Stomach smooth muscle (tissue), 2 donors: Measurements from ENCODE around the gene CAPN6.

Source experiments
- H3K27ac ChIP-seq: one replicate; pipeline ENCODE4 v1.7.0; 2013; ENCODE audit warnings: mild to moderate bottlenecking, low read length, inconsistent platforms
- H3K27me3 ChIP-seq, 2 donors: one replicate each; pipeline ENCODE4 v1.7.0; 2013; ENCODE audit warnings: low read length in 2 of 2; ENCODE audit not compliant: insufficient read depth in 2 of 2, control insufficient read depth in 1 of 2
- H3K36me3 ChIP-seq, 2 donors: one replicate each; pipeline ENCODE4 v1.7.0; 2013; ENCODE audit warnings: low read length in 2 of 2; ENCODE audit not compliant: control insufficient read depth in 2 of 2, insufficient read depth in 2 of 2
- H3K4me1 ChIP-seq: one replicate; pipeline ENCODE4 v1.7.0; 2013; ENCODE audit warnings: low read length; ENCODE audit not compliant: control insufficient read depth, insufficient read depth
- H3K4me3 ChIP-seq, 2 donors: one replicate each; pipeline ENCODE4 v1.7.0; 2013; ENCODE audit warnings: low read length in 2 of 2
- H3K9ac ChIP-seq, 2 donors: one replicate each; pipeline ENCODE4 v1.7.0; 2013; ENCODE audit warnings: low read length in 2 of 2, mild to moderate bottlenecking in 1 of 2
- H3K9me3 ChIP-seq, 2 donors: one replicate each; pipeline ENCODE4 v1.7.0; 2013; ENCODE audit warnings: low read length in 2 of 2; ENCODE audit not compliant: control insufficient read depth in 2 of 2
- donor health status: healthy.
- donor health status: Pancreatic carcinoma.

Gene CAPN6

GRCh38 chrX:111282139-111282538, 11.9 kb upstream of the CAPN6 start:
- Histone ChIP-seq H3K27me3 (peaks cover 0 to 11% of the 10 kb centered on the region in 2 donors), H3K9me3 (no peaks in the 10 kb centered on the region), H3K4me1 (no peaks in the 10 kb centered on the region), H3K9ac (no peak overlapping the region), H3K36me3 (no peaks in the 10 kb centered on the region), H3K27ac (no peak overlapping the region), H3K4me3 (no peak overlapping the region)

- Histone ChIP-seq H3K9ac (no peak overlapping the region), H3K4me3 (peak overlapping the region in 1 of 2 donors; percentile 16), H3K4me1 (no peaks in the 10 kb centered on the region), H3K27me3 (peaks cover 0 to 18% of the 10 kb centered on the region in 2 donors), H3K27ac (no peak overlapping the region), H3K9me3 (no peaks in the 10 kb centered on the region), H3K36me3 (no peaks in the 10 kb centered on the region)
Measured at GRCh38 chrX:111268506-111268905, 1.8 kb downstream of the CAPN6 start.

DNA sequence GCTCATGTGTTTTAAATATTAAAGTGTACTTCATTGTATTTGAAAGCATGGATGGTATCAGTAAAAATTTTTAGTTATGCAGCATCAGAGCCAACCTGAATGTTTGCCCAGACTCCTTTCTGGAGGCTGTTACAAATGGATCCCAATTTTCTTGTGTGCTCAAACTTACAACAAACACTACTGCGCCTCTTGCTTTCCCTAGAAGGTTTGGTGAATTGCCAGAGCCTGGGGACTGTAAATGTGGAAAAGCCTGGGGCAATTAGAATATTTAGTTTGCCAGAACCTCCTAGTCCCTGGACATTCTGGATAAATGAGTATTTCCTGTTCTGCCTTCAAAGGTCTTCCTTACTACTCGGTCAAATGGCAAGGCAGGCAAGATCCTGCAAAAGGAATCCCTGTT, 4.8 kb downstream of the CAPN6 start:
- Histone ChIP-seq H3K27me3 (peaks cover 0 to 16% of the 10 kb centered on the region in 2 donors), H3K4me1 (no peaks in the 10 kb centered on the region), H3K36me3 (no peaks in the 10 kb centered on the region), H3K27ac (no peak overlapping the region), H3K9me3 (no peaks in the 10 kb centered on the region), H3K9ac (no peak overlapping the region), H3K4me3 (no peak overlapping the region)

DNA sequence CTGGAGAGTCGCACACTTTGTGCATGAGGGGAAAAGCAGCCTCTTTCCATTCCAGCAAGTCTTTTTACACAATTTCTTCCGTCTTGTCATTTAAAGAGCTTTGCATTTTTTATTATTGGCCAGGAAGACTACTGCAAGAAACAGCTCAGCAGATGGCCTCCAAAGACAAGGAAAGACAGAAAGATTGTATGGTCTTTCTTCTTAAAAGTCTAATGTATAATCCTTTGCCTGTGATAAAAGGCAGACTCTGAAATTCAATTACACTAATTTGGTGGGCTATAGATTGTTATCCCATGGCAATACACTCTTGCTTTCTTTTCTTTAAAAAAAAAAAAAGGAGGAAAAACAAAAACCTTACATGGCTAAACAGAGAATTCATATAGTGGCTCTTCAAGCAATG, 5.9 kb downstream of the CAPN6 start:
- H3K9me3 ChIP-seq = no peaks in the 10 kb centered on the region
- no peaks in the 10 kb centered on the region for H3K36me3 ChIP-seq
- peaks cover 0 to 15% of the 10 kb centered on the region in 2 donors for H3K27me3 ChIP-seq
- H3K4me3 ChIP-seq = no peak overlapping the region
- no peak overlapping the region for H3K27ac ChIP-seq
- no peaks in the 10 kb centered on the region for H3K4me1 ChIP-seq
- no peak overlapping the region for H3K9ac ChIP-seq

DNA sequence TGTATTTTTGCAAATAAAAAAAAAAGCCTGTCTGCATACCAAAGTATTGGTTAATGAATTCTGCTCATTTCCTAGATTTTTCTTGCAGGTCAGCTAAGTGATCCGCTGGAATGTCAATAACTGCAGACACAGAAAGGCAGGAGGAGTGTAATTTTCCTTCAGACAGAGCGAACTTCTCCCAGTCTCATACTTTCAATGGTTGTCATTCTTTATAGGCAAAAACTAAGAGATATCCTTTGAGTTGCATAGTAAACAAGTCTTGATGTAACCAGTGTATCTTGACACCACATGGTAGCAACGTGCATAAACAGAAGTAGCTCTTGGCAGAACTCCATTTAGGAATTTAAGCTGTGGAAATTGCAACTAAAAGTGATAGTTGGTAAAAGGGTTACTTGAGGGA, 8.2 kb downstream of the CAPN6 start:
- no peak overlapping the region for H3K4me3 ChIP-seq
- H3K36me3 ChIP-seq = no peaks in the 10 kb centered on the region
- H3K9ac ChIP-seq = no peak overlapping the region
- no peak overlapping the region for H3K27ac ChIP-seq
- no peaks in the 10 kb centered on the region for H3K4me1 ChIP-seq
- peaks cover 0 to 7% of the 10 kb centered on the region in 2 donors for H3K27me3 ChIP-seq
- no peaks in the 10 kb centered on the region for H3K9me3 ChIP-seq

DNA sequence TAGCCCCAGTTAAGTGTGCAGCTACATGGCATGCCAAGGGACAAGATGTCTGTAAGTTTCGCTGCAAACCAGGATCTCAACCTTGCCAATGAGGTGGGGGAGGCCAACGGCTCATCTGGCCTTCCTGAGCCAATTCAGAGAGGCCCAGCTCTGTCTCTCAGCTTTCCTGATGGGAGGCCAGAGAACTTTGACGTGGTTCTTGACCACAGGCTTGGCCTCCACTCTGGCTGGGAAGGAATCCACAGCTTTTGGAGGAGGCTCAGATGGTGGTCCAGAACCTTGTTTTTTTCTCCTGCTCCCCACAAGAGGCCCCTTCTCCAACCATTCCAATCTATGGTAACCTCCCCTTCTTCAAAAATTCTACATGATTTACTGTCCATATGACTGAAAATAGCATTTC, 9.8 kb downstream of the CAPN6 start:
- Histone ChIP-seq H3K9me3 (no peaks in the 10 kb centered on the region), H3K27ac (no peak overlapping the region), H3K4me3 (no peak overlapping the region), H3K36me3 (no peaks in the 10 kb centered on the region), H3K27me3 (peaks cover 0 to 7% of the 10 kb centered on the region in 2 donors), H3K4me1 (no peaks in the 10 kb centered on the region), H3K9ac (no peak overlapping the region)

GRCh38 chrX:111259559-111259958, 10.7 kb downstream of the CAPN6 start:
- Histone ChIP-seq H3K4me1 (no peaks in the 10 kb centered on the region), H3K9me3 (no peaks in the 10 kb centered on the region), H3K36me3 (no peaks in the 10 kb centered on the region), H3K4me3 (no peak overlapping the region), H3K27me3 (peaks cover 0 to 11% of the 10 kb centered on the region in 2 donors), H3K27ac (no peak overlapping the region), H3K9ac (no peak overlapping the region)

DNA sequence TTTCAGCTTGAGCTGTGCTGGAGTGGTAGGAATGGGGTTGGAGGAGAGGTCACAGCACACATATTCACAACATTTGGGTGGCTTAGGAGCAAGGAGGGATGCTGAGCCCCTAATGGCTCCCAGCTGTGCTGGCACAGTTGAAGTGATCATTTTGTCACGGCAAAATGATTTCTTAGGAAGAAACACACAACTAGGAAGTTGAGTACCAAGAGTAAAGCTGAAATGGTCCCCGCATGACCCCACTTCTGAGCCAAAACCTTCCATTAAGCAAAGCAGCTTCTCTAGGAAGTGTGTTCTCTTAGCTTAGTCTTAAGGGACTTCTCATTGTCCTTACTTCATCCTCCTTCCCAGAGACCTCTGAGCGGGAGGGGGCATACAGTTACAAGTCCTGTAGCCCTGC, 12.6 kb downstream of the CAPN6 start:
- H3K4me1 ChIP-seq = no peaks in the 10 kb centered on the region
- no peaks in the 10 kb centered on the region for H3K9me3 ChIP-seq
- H3K4me3 ChIP-seq = no peak overlapping the region
- H3K27ac ChIP-seq = no peak overlapping the region
- peaks cover 0 to 15% of the 10 kb centered on the region in 2 donors for H3K27me3 ChIP-seq
- H3K9ac ChIP-seq = no peak overlapping the region
- no peaks in the 10 kb centered on the region for H3K36me3 ChIP-seq

- Histone ChIP-seq H3K27ac (no peak overlapping the region), H3K4me1 (no peaks in the 10 kb centered on the region), H3K27me3 (peaks cover 0 to 13% of the 10 kb centered on the region in 2 donors), H3K9me3 (no peaks in the 10 kb centered on the region), H3K36me3 (no peaks in the 10 kb centered on the region), H3K9ac (no peak overlapping the region), H3K4me3 (no peak overlapping the region)
Measured at GRCh38 chrX:111254896-111255693, 15.2 kb downstream of the CAPN6 start.

GRCh38 chrX:111244235-111244750, 26.0 kb downstream of the CAPN6 start:
- Histone ChIP-seq H3K4me3 (no peak overlapping the region), H3K9me3 (no peaks in the 10 kb centered on the region), H3K27me3 (peaks cover 0 to 15% of the 10 kb centered on the region in 2 donors), H3K36me3 (no peaks in the 10 kb centered on the region), H3K4me1 (no peaks in the 10 kb centered on the region), H3K27ac (no peak overlapping the region), H3K9ac (no peak overlapping the region)

GRCh38 chrX:111216293-111216801, 53.9 kb downstream of the CAPN6 start:
- H3K27me3 ChIP-seq = no peaks in the 10 kb centered on the region
- H3K4me3 ChIP-seq = no peak overlapping the region
- H3K4me1 ChIP-seq = no peaks in the 10 kb centered on the region
- no peak overlapping the region for H3K9ac ChIP-seq
- no peak overlapping the region for H3K27ac ChIP-seq
- no peaks in the 10 kb centered on the region for H3K36me3 ChIP-seq
- H3K9me3 ChIP-seq = no peaks in the 10 kb centered on the region
